PFSK-1 (cell line): Measurements from ENCODE around the gene PALS1.

Source experiments
- POLR2AphosphoS5 ChIP-seq: IDR thresholded peaks from 2 replicates; pipeline ENCODE4 v1.6.1; 2012; ENCODE audit warnings: low read depth, mild to moderate bottlenecking, control low read depth, low read length, moderate library complexity
- SIN3A ChIP-seq: IDR thresholded peaks from 2 replicates; pipeline ENCODE4 v1.6.1; 2012; ENCODE audit warnings: mild to moderate bottlenecking, low read length, moderate library complexity, borderline replicate concordance; ENCODE audit not compliant: insufficient read depth
- TF ChIP-seq, protein P1 (sequence below), 2 experiments: IDR thresholded peaks; 2 replicates each; pipeline versions ENCODE4 v1.6.1 to v1.8.0; 2011 to 2012; ENCODE audit warnings: low read depth in 2 of 2, low read length in 2 of 2, control low read depth in 1 of 2, inconsistent platforms in 1 of 2, mild to moderate bottlenecking in 1 of 2, moderate library complexity in 1 of 2; ENCODE audit not compliant: insufficient read depth in 1 of 2

PALS1 gene

GRCh38 chr14:67285876-67286452 lies 44.7 kb downstream of the PALS1 start:
- TF ChIP-seq POLR2AphosphoS5 (no peak), SIN3A (no peak)
- TF ChIP-seq, protein P1, sequence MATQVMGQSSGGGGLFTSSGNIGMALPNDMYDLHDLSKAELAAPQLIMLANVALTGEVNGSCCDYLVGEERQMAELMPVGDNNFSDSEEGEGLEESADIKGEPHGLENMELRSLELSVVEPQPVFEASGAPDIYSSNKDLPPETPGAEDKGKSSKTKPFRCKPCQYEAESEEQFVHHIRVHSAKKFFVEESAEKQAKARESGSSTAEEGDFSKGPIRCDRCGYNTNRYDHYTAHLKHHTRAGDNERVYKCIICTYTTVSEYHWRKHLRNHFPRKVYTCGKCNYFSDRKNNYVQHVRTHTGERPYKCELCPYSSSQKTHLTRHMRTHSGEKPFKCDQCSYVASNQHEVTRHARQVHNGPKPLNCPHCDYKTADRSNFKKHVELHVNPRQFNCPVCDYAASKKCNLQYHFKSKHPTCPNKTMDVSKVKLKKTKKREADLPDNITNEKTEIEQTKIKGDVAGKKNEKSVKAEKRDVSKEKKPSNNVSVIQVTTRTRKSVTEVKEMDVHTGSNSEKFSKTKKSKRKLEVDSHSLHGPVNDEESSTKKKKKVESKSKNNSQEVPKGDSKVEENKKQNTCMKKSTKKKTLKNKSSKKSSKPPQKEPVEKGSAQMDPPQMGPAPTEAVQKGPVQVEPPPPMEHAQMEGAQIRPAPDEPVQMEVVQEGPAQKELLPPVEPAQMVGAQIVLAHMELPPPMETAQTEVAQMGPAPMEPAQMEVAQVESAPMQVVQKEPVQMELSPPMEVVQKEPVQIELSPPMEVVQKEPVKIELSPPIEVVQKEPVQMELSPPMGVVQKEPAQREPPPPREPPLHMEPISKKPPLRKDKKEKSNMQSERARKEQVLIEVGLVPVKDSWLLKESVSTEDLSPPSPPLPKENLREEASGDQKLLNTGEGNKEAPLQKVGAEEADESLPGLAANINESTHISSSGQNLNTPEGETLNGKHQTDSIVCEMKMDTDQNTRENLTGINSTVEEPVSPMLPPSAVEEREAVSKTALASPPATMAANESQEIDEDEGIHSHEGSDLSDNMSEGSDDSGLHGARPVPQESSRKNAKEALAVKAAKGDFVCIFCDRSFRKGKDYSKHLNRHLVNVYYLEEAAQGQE (IDR thresholded peaks at IDR 0.05; ENCODE audit: insufficient read depth in 1 of 2, low read depth in 2 of 2, low read length in 2 of 2) = no peak
